OCI-LY7 (cell line): ENCODE measurements around the gene GGA2. TPM values are rescaled to one million over a fixed set of nuclear protein-coding genes. Genes with fewer than 3 reads are reported as not detected.
"Not testable (repeated sequence)": the region's sequence is repeated elsewhere in the genome, so short reads cannot be mapped to it uniquely, and the experiment has no call there.

Experiments used
- BruUV-seq: library from RNA; stranded (reverse); fragments of 400-500 nt; replicated peaks from 2 replicates; lab custom pipeline; 2021; lab: Mats Ljungman, UMichigan
- CTCF ChIA-PET: fragments of 300-600 bp; sonication (Branson Sonifier 250); formaldehyde crosslinking; loops from one replicate; lab custom pipeline; 2022; ENCODE audit warnings: antibody characterized with exemption; ENCODE audit not compliant: unreplicated experiment; lab: Charles Lee
- POLR2A ChIA-PET: fragments of 300-600 bp; sonication (Branson Sonifier 250); formaldehyde crosslinking; loops from one replicate; lab custom pipeline; 2022; ENCODE audit warnings: antibody characterized with exemption; lab: Charles Lee
- DNase-seq: peaks from one replicate; pipeline ENCODE4 v3.0.0-alpha.2; 2015; ENCODE audit warnings: low spot score
- H2AFZ ChIP-seq: fragments of 200-600 bp; sonication (generic), shearing (Covaris generic); 2 replicates; pipeline ENCODE4 v1.6.1; 2014; ENCODE audit warnings: mild to moderate bottlenecking, antibody characterized with exemption, low read length, moderate library complexity
- H3K27ac ChIP-seq: fragments of 200-600 bp; sonication (generic); 2 replicates; pipeline ENCODE4 v1.5.1; 2014; ENCODE audit warnings: mixed run types, low read depth, mild to moderate bottlenecking, moderate library complexity, low read length, inconsistent platforms; ENCODE audit not compliant: poor library complexity, severe bottlenecking
- H3K36me3 ChIP-seq: fragments of 200-600 bp; sonication (generic); 2 replicates; pipeline ENCODE4 v1.6.1; 2014; ENCODE audit warnings: mild to moderate bottlenecking, antibody characterized with exemption, low read length, moderate library complexity, mixed read lengths; ENCODE audit not compliant: insufficient read depth
- H3K4me1 ChIP-seq: fragments of 200-600 bp; sonication (generic); 2 replicates; pipeline ENCODE4 v1.5.1; 2014; ENCODE audit warnings: mild to moderate bottlenecking, low read length; ENCODE audit not compliant: insufficient read depth, poor library complexity, severe bottlenecking
- H3K4me2 ChIP-seq: fragments of 200-600 bp; sonication (generic); 2 replicates; pipeline ENCODE4 v1.6.1; 2014; ENCODE audit warnings: mild to moderate bottlenecking, low read length
- H3K4me3 ChIP-seq: fragments of 200-600 bp; sonication (generic); 2 replicates; pipeline ENCODE4 v1.5.1; 2014; ENCODE audit warnings: mild to moderate bottlenecking, low read depth, low read length; ENCODE audit not compliant: poor library complexity, severe bottlenecking
- H3K79me2 ChIP-seq: fragments of 200-600 bp; sonication (generic); 2 replicates; pipeline ENCODE4 v1.6.1; 2016; ENCODE audit warnings: low read depth, mild to moderate bottlenecking, low read length, moderate library complexity, mixed read lengths; ENCODE audit not compliant: insufficient read depth
- H3K9me2 ChIP-seq: fragments of 200-600 bp; sonication (generic); 2 replicates; pipeline ENCODE4 v1.6.1; 2016; ENCODE audit warnings: mild to moderate bottlenecking, low read length, mixed read lengths; ENCODE audit not compliant: insufficient read depth
- H3K9me3 ChIP-seq: fragments of 200-600 bp; sonication (generic); 2 replicates; pipeline ENCODE4 v1.6.1; 2014; ENCODE audit warnings: mild to moderate bottlenecking, mixed run types, low read length, mixed read lengths
- H4K20me1 ChIP-seq: fragments of 200-600 bp; sonication (generic); 2 replicates; pipeline ENCODE4 v1.6.1; 2014; ENCODE audit warnings: mild to moderate bottlenecking, antibody characterized with exemption, low read length, moderate library complexity, mixed read lengths; ENCODE audit not compliant: insufficient read depth
- CTCF ChIP-seq: fragments of 200-600 bp; sonication (generic); conservative IDR thresholded peaks from 2 replicates; pipeline ENCODE4 v1.5.1; 2014; ENCODE audit warnings: mild to moderate bottlenecking, antibody characterized with exemption, low read length, moderate library complexity, mixed read lengths
- EZH2phosphoT487 ChIP-seq: fragments of 200-600 bp; sonication (generic); IDR thresholded peaks from 2 replicates; pipeline ENCODE4 v1.6.1; 2018; ENCODE audit warnings: low read depth, borderline replicate concordance, mild to moderate bottlenecking, mixed run types, antibody characterized with exemption, low read length, moderate library complexity, mixed read lengths
- intact Hi-C: fragments of 100-400 bp; cut with micrococcal nuclease; formaldehyde crosslinking; loops from one replicate; pipeline ENCODE4 v1.10.0; 2022; ENCODE audit not compliant: unreplicated experiment
- total RNA-seq, 2 experiments: library from RNA; depleted of rRNA in 1 of 2; stranded (reverse); fragments of >200 nt in 1 of 2; shearing (Covaris generic) in 1 of 2; gene quantifications; 2 replicates each; pipeline ENCODE4 v1.2.3, GENCODE V29; 2014 to 2022

GGA2 gene
- total RNA-seq, 2 experiments from 2014 or later, result 213 to 580 TPM

DNA sequence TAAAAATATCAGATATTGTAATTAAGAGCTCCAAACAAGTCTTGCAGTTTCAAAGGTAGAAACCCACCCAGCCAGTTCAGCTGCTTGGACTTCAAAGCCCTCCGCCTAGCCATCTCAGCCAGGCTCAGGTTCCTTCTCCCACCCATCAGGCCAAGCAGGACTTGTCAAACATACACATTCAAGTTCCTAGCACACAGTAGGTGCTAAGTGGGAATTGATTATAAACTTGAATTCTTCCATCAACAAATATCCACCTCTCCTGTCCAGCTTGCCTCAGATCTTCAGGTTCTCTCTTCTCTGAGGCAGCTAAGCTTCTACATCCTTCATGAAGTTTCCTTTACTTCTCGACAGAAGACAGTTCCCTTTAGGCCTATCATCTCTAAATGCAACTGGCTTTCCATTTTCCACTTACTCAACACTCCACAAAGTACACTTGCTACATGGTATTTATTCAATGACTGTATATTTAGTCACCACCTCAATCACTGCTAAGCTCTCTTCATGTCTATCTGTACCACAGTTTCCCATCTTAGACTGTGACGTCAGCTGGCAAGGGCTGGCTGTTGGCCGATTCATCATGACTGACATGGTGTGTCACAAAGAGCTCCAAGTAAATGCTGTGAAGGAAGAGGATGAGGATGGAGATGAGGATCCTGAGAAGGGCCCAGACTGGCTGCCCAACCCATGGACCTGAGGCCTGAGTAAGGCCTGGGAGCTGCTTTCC is 44.0 kb downstream of the GGA2 start:
- H3K9me2 ChIP-seq, result no peaks in the 10 kb centered on the region
- CTCF ChIA-PET, result no interaction called here

DNA sequence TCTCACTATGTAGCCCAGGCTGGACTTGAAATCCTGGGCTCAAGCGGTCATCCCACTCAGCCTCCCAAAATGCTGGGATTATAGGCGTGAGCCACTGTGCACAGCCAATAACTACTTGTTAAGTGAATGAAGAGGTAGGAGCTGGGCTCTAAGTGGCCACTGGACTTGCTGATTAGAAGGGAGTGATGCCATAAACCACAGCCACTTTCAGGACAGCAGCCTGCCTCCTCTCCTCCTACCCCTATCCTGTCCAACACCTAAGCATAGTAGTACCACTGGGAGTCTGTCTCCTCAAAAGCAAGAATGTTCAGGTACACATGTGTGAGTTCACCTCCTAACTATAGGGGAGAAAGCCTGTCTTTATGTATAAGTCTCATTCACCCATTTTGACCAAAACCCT is 45.1 kb downstream of the GGA2 start:
- DNase-seq, result no peak
- Histone ChIP-seq H3K79me2 (no peaks in the 10 kb centered on the region), H3K9me2 (no peaks in the 10 kb centered on the region), H3K4me2 (no peak overlapping the region), H2AFZ (no peak overlapping the region), H3K27ac (no peak overlapping the region), H4K20me1 (peaks cover 6% of the 10 kb centered on the region; the same call in 1 of the 2 replicates), H3K4me3 (no peak overlapping the region), H3K9me3 (no peaks in the 10 kb centered on the region), H3K4me1 (no peaks in the 10 kb centered on the region), H3K36me3 (peaks cover 73% of the 10 kb centered on the region)
- intact Hi-C loops, result no loop called here
- CTCF ChIA-PET, result no interaction called here
- POLR2A ChIA-PET, result no interaction called here
- TF ChIP-seq EZH2phosphoT487 (no peak), CTCF (no peak)
- no TSS peak for BruUV-seq

More for the DNA sequence above, 44.0 kb downstream of the GGA2 start:
- peaks cover 6% of the 10 kb centered on the region; the same call in 1 of the 2 replicates for H4K20me1 ChIP-seq
- no peak overlapping the region for H3K4me2 ChIP-seq
- H3K79me2 ChIP-seq, result no peaks in the 10 kb centered on the region
- H3K4me1 ChIP-seq, result no peaks in the 10 kb centered on the region
- intact Hi-C loops, result no loop called here
- no peak overlapping the region for H3K27ac ChIP-seq
- peaks cover 84% of the 10 kb centered on the region for H3K36me3 ChIP-seq
- TF ChIP-seq EZH2phosphoT487 (no peak), CTCF (no peak)
- DNase-seq, result no peak
- BruUV-seq, result TSS peak; percentile 52
- no peak overlapping the region for H2AFZ ChIP-seq
- no peak overlapping the region for H3K4me3 ChIP-seq
- POLR2A ChIA-PET, result no interaction called here
- no peaks in the 10 kb centered on the region for H3K9me3 ChIP-seq

GRCh38 chr16:23464196-23464595 is 46.1 kb downstream of the GGA2 start:
- no peak for TF ChIP-seq EZH2phosphoT487
- TF ChIP-seq CTCF, result no peak
- H4K20me1 ChIP-seq, result no peaks in the 10 kb centered on the region
- H2AFZ ChIP-seq, result no peak overlapping the region
- CTCF ChIA-PET, result no interaction called here
- no peaks in the 10 kb centered on the region for H3K4me1 ChIP-seq
- POLR2A ChIA-PET, result no interaction called here
- no TSS peak for BruUV-seq
- peaks cover 63% of the 10 kb centered on the region for H3K36me3 ChIP-seq
- no peaks in the 10 kb centered on the region for H3K9me3 ChIP-seq
- intact Hi-C loops, result no loop called here
- H3K27ac ChIP-seq, result no peak overlapping the region
- no peak overlapping the region for H3K4me2 ChIP-seq
- DNase-seq, result no peak
- no peaks in the 10 kb centered on the region for H3K9me2 ChIP-seq
- no peaks in the 10 kb centered on the region for H3K79me2 ChIP-seq
- no peak overlapping the region for H3K4me3 ChIP-seq

- CTCF ChIA-PET, result not testable (repeated sequence)
Observed at GRCh38 chr16:23462994-23463393, 47.3 kb downstream of the GGA2 start.

More at GRCh38 chr16:23462994-23463393, 47.3 kb downstream of the GGA2 start:
- H4K20me1 ChIP-seq, H3K4me1 ChIP-seq, H3K79me2 ChIP-seq, POLR2A ChIA-PET, intact Hi-C loops, H3K4me2 ChIP-seq, H2AFZ ChIP-seq, BruUV-seq, H3K27ac ChIP-seq, H3K4me3 ChIP-seq, DNase-seq, H3K9me2 ChIP-seq, H3K9me3 ChIP-seq: not testable (repeated sequence)
- peaks cover 51% of the 10 kb centered on the region for H3K36me3 ChIP-seq
